NCI-H2171 treated with DMSO at 0.1 percent for 48 hours (cell line): ENCODE measurements around the gene GRIN2D.

Experiments used
- DNase-seq: peaks from one replicate; lab custom pipeline; 2025; lab: John Stamatoyannopoulos, UW

GRIN2D gene

GRCh38 chr19:48398102-48398374, 4.6 kb downstream of the GRIN2D start:
- no peak for DNase-seq

- peak; percentile 76 for DNase-seq
Measured at GRCh38 chr19:48398375-48399235, 5.1 kb downstream of the GRIN2D start.

GRCh38 chr19:48400018-48400742, 6.7 kb downstream of the GRIN2D start:
- DNase-seq, result peak; percentile 29

GRCh38 chr19:48401287-48401686, 7.8 kb downstream of the GRIN2D start:
- no peak for DNase-seq

GRCh38 chr19:48403606-48404005, 10.1 kb downstream of the GRIN2D start:
- peak; percentile 75 for DNase-seq

- no peak for DNase-seq
Measured at GRCh38 chr19:48405010-48405659, 11.7 kb downstream of the GRIN2D start.

GRCh38 chr19:48405850-48406249, 12.4 kb downstream of the GRIN2D start:
- no peak for DNase-seq

- no peak for DNase-seq
Measured at GRCh38 chr19:48413879-48414587, 20.6 kb downstream of the GRIN2D start.

- DNase-seq, result no peak
Measured at GRCh38 chr19:48415395-48415794, 21.9 kb downstream of the GRIN2D start.

GRCh38 chr19:48415806-48416221, 22.3 kb downstream of the GRIN2D start:
- no peak for DNase-seq

- peak; percentile 35 for DNase-seq
Measured at GRCh38 chr19:48417421-48417820, 24.0 kb downstream of the GRIN2D start.

- DNase-seq, result no peak
Measured at GRCh38 chr19:48418317-48419064, 25.0 kb downstream of the GRIN2D start.

- peak; percentile 47 for DNase-seq
Measured at GRCh38 chr19:48419158-48419920, 25.9 kb downstream of the GRIN2D start.

GRCh38 chr19:48421548-48421947, 28.1 kb downstream of the GRIN2D start:
- peak; percentile 71 for DNase-seq

- DNase-seq, result no peak
Measured at GRCh38 chr19:48424694-48425219, 31.3 kb downstream of the GRIN2D start.

GRCh38 chr19:48428670-48429069, 35.2 kb downstream of the GRIN2D start:
- no peak for DNase-seq

GRCh38 chr19:48433337-48433736, 39.9 kb downstream of the GRIN2D start:
- no peak for DNase-seq

GRCh38 chr19:48436586-48436985, 43.1 kb downstream of the GRIN2D start:
- DNase-seq, result no peak

- no peak for DNase-seq
Measured at GRCh38 chr19:48441360-48442050, 48.0 kb downstream of the GRIN2D start.
